SK-N-SH treated with all-trans-retinoic acid at 6 μM for 48 hours (cell line): ENCODE measurements around the gene TAF1C.

ENCODE experiments used
- ARNTL ChIP-seq: fragments of 450-650 bp; formaldehyde crosslinking; IDR thresholded peaks from 2 replicates; pipeline ENCODE4 v1.5.0; 2020; ENCODE audit warnings: low read depth, mild to moderate bottlenecking, moderate library complexity, borderline replicate concordance
- CREB5 ChIP-seq: fragments of 250-450 bp; sonication (Bioruptor Pico); IDR thresholded peaks from 2 replicates; pipeline ENCODE4 v1.5.1; 2020; ENCODE audit warnings: low read depth, mild to moderate bottlenecking, moderate library complexity
- CSDC2 ChIP-seq: fragments of 250-450 bp; sonication (Bioruptor Pico); IDR thresholded peaks from 2 replicates; pipeline ENCODE4 v1.5.0; 2020; ENCODE audit warnings: mild to moderate bottlenecking, moderate library complexity
- ESRRG ChIP-seq: fragments of 250-450 bp; sonication (Bioruptor Pico); IDR thresholded peaks from 2 replicates; pipeline ENCODE4 v1.6.1; 2021; ENCODE audit warnings: mild to moderate bottlenecking
- GLIS3 ChIP-seq: fragments of 250-450 bp; sonication (Bioruptor Pico); IDR thresholded peaks from 2 replicates; pipeline ENCODE4 v1.5.0; 2020; ENCODE audit warnings: mild to moderate bottlenecking, moderate library complexity
- PATZ1 ChIP-seq: fragments of 250-450 bp; sonication (Bioruptor Pico); IDR thresholded peaks from 2 replicates; pipeline ENCODE4 v1.8.0; 2020; ENCODE audit warnings: mild to moderate bottlenecking, moderate library complexity, borderline replicate concordance
- ZC3H10 ChIP-seq: fragments of 250-450 bp; sonication (Bioruptor Pico); IDR thresholded peaks from 2 replicates; pipeline ENCODE4 v1.5.1; 2021; ENCODE audit warnings: mild to moderate bottlenecking, moderate library complexity
- ZFP30 ChIP-seq: fragments of 450-650 bp; formaldehyde crosslinking; IDR thresholded peaks from 2 replicates; pipeline ENCODE4 v1.5.0; 2022; ENCODE audit warnings: mild to moderate bottlenecking, moderate library complexity
- ZNF70 ChIP-seq: fragments of 450-650 bp; formaldehyde crosslinking; IDR thresholded peaks from 2 replicates; pipeline ENCODE4 v1.5.0; 2020; ENCODE audit warnings: mild to moderate bottlenecking, moderate library complexity

GRCh38 chr16:84155226-84155625 is 31.6 kb downstream of the TAF1C start:
- TF ChIP-seq CREB5 (CRISPR knock-in tag): no peak
- no peak for TF ChIP-seq CSDC2 (CRISPR knock-in tag)
- TF ChIP-seq ESRRG (CRISPR knock-in tag): no peak
- TF ChIP-seq ARNTL (CRISPR knock-in tag): no peak
- TF ChIP-seq PATZ1: no peak
- TF ChIP-seq ZFP30 (CRISPR knock-in tag): no peak
- no peak for TF ChIP-seq GLIS3 (CRISPR knock-in tag)
- no peak for TF ChIP-seq ZC3H10 (CRISPR knock-in tag)
- no peak for TF ChIP-seq ZNF70
